Calu3 (cell line): ENCODE results near the gene MRPL19. TPM values are rescaled to one million over a fixed set of nuclear protein-coding genes. Genes with fewer than 3 reads are reported as not detected.

Experiments
- BruUV-seq: library from RNA; stranded (reverse); fragments of 400-500 nt; replicated peaks from 2 replicates; lab custom pipeline; 2021; lab: Mats Ljungman, UMichigan
- CTCF ChIA-PET: fragments of 300-600 bp; sonication (Branson Sonifier 250); formaldehyde crosslinking; loops from one replicate; lab custom pipeline; 2022; ENCODE audit warnings: antibody characterized with exemption; lab: Charles Lee
- DNase-seq: peaks from one replicate; pipeline ENCODE4 v3.0.0; 2022
- H3K27ac Mint-ChIP-seq: one replicate; pipeline ENCODE4 v1.8.0; 2022; ENCODE audit warnings: mixed read lengths; ENCODE audit not compliant: unreplicated experiment
- H3K27me3 Mint-ChIP-seq: one replicate; pipeline ENCODE4 v1.8.0; 2022; ENCODE audit warnings: mixed read lengths; ENCODE audit not compliant: unreplicated experiment
- H3K36me3 Mint-ChIP-seq: one replicate; pipeline ENCODE4 v1.8.0; 2022; ENCODE audit warnings: mild to moderate bottlenecking, moderate library complexity, mixed read lengths; ENCODE audit not compliant: insufficient read depth, unreplicated experiment
- H3K4me1 Mint-ChIP-seq: one replicate; pipeline ENCODE4 v1.8.0; 2022; ENCODE audit warnings: mild to moderate bottlenecking, low read depth, mixed read lengths; ENCODE audit not compliant: unreplicated experiment
- H3K4me3 Mint-ChIP-seq: one replicate; pipeline ENCODE4 v1.8.0; 2022; ENCODE audit warnings: mild to moderate bottlenecking, low read depth, moderate library complexity, mixed read lengths; ENCODE audit not compliant: unreplicated experiment
- H3K9me3 Mint-ChIP-seq: one replicate; pipeline ENCODE4 v1.8.0; 2022; ENCODE audit warnings: low read depth, mixed read lengths; ENCODE audit not compliant: unreplicated experiment
- CTCF ChIP-seq: fragments of 200-600 bp; IDR thresholded peaks from one replicate; pipeline ENCODE4 v1.8.0; 2022; ENCODE audit warnings: antibody characterized with exemption; ENCODE audit not compliant: unreplicated experiment
- intact Hi-C: fragments of 100-400 bp; cut with micrococcal nuclease; formaldehyde crosslinking; loops from one replicate; pipeline ENCODE4 v1.10.0; 2022; ENCODE audit not compliant: unreplicated experiment
- total RNA-seq: library from RNA; stranded (reverse); gene quantifications from 2 replicates; pipeline ENCODE4 v1.2.3, GENCODE V29; 2022

The MRPL19 gene
- total RNA-seq, 1 experiment from 2014 or later = 53.3 TPM

GRCh38 chr2:75622929-75623328 is 23.7 kb upstream of the MRPL19 start:
- H3K27me3 Mint-ChIP-seq = peaks cover 38% of the 10 kb centered on the region

GRCh38 chr2:75627902-75628504 is 18.6 kb upstream of the MRPL19 start:
- Mint-ChIP-seq H3K9me3 (no peaks in the 10 kb centered on the region), H3K27me3 (peaks cover 18% of the 10 kb centered on the region), H3K27ac (no peak overlapping the region), H3K36me3 (no peaks in the 10 kb centered on the region), H3K4me1 (no peaks in the 10 kb centered on the region), H3K4me3 (no peak overlapping the region)
- TF ChIP-seq CTCF = peak; percentile 82
- peak; percentile 82 for DNase-seq
- CTCF ChIA-PET = interaction anchor here (0.6 to 1.1 kb wide), 5 partner anchors 12 to 708 kb away, joined by 3 read pairs; partner anchors contain the start of gene MRPL19
- intact Hi-C loops = loop anchor here (1.0 to 10.0 kb wide), 2 partner anchors 164 to 473 kb away; no protein-coding TSS in a partner anchor
- BruUV-seq = no TSS peak

More at GRCh38 chr2:75622929-75623328, 23.7 kb upstream of the MRPL19 start:
- CTCF ChIA-PET = no interaction called here
- Mint-ChIP-seq H3K9me3 (no peaks in the 10 kb centered on the region), H3K4me3 (no peak overlapping the region), H3K27ac (no peak overlapping the region), H3K36me3 (no peaks in the 10 kb centered on the region), H3K4me1 (no peaks in the 10 kb centered on the region)
- TF ChIP-seq CTCF = no peak
- intact Hi-C loops = loop anchor here (10.0 kb wide), 1 partner anchor 468 kb away; no protein-coding TSS in a partner anchor
- DNase-seq = no peak
- no TSS peak for BruUV-seq

- intact Hi-C loops = no loop called here
- H3K27me3 Mint-ChIP-seq = peaks cover 9% of the 10 kb centered on the region
- CTCF ChIA-PET = no interaction called here
- H3K9me3 Mint-ChIP-seq = no peaks in the 10 kb centered on the region
- H3K4me1 Mint-ChIP-seq = no peaks in the 10 kb centered on the region
- H3K36me3 Mint-ChIP-seq = no peaks in the 10 kb centered on the region
- H3K4me3 Mint-ChIP-seq = no peak overlapping the region
- no peak overlapping the region for H3K27ac Mint-ChIP-seq
- no peak for TF ChIP-seq CTCF
- no TSS peak for BruUV-seq
- DNase-seq = no peak
These were observed 14.4 kb upstream of the MRPL19 start for GRCh38 chr2:75632091-75632701.

- intact Hi-C loops = no loop called here
- TF ChIP-seq CTCF = no peak
- no peaks in the 10 kb centered on the region for H3K9me3 Mint-ChIP-seq
- no TSS peak for BruUV-seq
- CTCF ChIA-PET = no interaction called here
- H3K27me3 Mint-ChIP-seq = peaks cover 15% of the 10 kb centered on the region
- peaks cover 4% of the 10 kb centered on the region for H3K4me1 Mint-ChIP-seq
- H3K27ac Mint-ChIP-seq = no peak overlapping the region
- no peaks in the 10 kb centered on the region for H3K36me3 Mint-ChIP-seq
- H3K4me3 Mint-ChIP-seq = no peak overlapping the region
- DNase-seq = no peak
These were observed 13.8 kb upstream of the MRPL19 start for GRCh38 chr2:75632813-75633212.
